Measurements from ENCODE around the gene SYNDIG1.

Gene SYNDIG1

GRCh38 chr20:24528583-24529368 is 59.3 kb downstream of the SYNDIG1 start:
- DNase-seq (ENCODE audit: low spot score), result no peak

DNA sequence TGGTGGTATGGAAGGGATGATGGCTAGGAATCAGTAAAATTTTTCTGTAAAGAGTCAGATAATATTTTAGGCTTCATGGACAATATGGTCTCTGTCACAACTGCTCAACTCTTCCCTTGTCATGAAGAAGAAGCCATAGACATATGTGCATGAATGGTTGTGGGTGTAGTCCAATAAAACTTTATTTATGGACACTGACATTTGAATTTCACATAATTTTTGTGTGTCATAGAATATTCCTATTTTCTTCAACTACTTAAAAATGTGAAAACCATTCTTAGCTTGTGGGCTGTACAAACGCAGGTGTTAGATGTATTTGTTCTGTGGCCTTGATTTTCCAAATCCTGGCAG is 59.9 kb downstream of the SYNDIG1 start:
- no peak for DNase-seq (ENCODE audit: low spot score)

DNA sequence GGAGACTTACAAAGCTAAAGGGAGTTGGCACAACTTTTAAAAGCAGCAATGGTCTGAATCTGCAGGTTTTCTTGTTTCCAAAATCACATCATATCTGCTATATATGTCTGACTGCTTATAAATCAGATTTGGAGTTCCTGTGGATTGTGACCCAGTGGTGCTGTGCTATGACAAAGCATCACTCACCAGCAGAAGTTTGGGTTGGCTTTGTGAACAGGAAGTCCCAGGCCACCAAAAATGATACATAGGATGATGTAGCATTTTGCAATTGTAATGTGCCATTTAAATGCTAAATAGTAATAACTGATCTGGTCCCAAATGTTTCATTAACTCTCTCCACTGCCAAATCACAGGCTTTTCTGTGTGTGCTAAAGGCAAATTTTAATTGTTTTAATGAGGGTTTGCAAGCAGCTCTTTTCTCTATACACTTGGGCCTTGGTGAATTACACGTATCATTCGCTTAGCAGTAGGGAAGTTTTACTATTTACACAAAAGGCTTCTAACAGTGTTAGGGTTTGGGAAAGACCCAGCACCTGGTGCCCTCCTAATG is 60.8 kb downstream of the SYNDIG1 start:
- no peak for DNase-seq (ENCODE audit: low spot score)

- no peak for DNase-seq (ENCODE audit: low spot score)
Observed at GRCh38 chr20:24531202-24531601, 61.8 kb downstream of the SYNDIG1 start.

DNA sequence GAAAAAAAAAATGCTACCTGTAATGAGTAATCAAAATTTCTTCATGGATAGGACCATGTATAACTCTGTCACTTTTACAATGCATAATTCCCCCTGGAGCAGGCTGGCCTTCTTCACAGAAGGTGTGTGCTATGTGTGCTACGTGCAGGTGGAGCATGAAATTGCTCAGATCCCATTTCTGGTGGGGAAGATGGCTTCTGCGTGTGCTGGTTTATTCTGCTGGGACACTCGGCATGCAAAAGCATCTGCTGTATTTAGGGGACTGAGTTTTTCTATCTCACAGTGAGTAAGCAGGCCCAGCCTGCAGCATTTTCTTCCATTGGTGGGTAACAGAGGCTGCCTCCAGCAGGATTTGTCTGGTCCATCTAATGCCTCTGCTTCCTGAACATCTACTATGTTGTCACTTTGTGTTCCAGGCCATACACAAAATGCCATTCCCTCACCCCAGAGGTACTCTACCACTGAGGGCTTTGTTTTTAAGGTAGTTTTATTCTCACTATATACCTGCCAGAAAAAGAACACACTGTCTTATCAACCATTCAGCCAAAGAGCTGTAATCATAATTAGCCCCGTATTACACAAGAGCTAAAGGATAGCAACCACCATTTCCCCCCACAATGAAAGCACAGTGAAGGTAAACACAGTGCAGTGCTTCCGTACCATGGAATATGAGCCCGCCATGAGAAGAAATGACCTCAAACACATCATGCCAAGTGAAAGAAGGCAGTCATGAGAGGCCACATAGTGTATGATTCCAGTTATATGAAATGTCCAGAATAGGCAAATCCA is 62.4 kb downstream of the SYNDIG1 start:
- no peak for DNase-seq (ENCODE audit: low spot score)

GRCh38 chr20:24533449-24533848 is 64.0 kb downstream of the SYNDIG1 start:
- DNase-seq (ENCODE audit: low spot score), result no peak

DNA sequence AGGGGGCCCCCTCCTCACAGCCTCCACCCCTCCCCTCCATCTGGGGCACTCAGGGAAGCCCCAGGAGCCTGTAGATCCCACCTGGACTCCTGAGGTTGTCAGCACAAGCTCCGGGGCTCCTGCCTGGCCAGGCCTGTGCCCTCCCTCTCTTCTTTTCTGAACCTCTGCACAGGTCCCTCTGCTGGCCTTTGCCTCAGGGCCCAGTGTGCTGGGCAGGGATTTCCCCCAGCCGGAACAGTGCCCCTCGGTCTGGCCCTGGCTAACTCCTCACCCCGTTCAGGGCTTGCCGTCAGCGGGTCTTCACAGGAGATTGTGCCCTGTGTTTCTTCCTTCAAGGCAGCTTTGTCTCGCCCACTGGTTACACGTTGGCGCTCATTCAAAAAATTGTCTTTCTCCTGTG is 64.9 kb downstream of the SYNDIG1 start:
- no peak for DNase-seq (ENCODE audit: low spot score)

DNA sequence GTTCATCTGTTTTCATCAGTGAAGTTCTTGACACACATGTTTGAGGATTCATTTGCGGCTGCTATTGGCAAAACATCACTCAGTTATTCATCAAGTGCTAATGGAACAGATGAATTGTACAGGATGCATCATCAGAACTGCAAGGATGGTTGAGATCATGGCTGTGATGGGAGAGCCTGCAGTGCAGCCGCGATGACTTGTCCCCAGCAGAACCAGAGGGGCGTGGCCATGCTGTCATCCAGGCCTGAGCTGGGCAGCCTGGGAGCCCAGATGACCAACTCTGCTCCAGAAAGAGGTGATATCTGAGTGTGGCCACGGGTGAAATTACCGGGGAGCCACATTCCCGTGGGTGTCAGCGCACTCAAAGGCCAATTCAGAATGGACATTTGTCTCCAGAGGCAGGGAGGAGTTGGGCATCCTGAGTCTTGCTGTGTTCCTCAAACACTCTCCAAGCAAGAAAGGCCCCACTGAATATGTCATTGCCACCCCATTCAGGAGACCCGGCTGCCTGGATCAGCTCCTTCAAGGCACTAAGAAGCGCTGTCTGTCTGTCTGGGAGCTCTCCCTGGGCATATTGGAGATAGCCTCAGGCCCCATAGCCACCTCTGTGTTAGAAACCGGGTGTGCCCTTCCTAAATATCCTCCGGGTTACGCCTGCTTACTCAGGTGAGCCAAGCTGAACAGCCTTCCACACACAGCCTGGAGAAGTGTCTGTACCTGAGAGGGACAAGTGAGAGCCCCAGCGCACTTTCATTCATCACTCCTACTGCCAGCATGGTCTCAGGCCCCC is 66.7 kb downstream of the SYNDIG1 start:
- DNase-seq (ENCODE audit: low spot score), result peak; percentile 85

GRCh38 chr20:24537210-24537609 is 67.8 kb downstream of the SYNDIG1 start:
- DNase-seq (ENCODE audit: low spot score), result no peak

DNA sequence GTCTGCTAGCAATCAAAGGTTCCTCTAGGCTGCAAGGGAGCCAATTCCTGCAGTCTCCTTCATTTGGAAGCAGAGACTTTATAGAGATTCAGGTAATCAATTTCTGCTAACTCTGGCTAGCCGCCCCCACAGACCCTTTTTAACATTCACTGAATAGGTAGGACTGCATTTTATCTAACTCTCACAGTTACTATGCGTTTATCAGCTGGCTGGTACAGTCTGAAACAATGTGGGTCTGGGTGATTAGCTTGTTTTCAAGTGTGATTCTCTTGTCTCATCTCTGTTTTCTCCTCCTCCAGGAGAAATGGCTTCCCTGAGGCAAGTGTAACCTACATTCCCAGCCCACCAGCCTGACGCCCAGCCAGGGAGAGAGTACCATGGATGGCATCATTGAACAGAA is 73.3 kb downstream of the SYNDIG1 start:
- no peak for DNase-seq (ENCODE audit: low spot score)

- DNase-seq (ENCODE audit: low spot score), result no peak
Observed at GRCh38 chr20:24543168-24543567, 73.7 kb downstream of the SYNDIG1 start.

DNA sequence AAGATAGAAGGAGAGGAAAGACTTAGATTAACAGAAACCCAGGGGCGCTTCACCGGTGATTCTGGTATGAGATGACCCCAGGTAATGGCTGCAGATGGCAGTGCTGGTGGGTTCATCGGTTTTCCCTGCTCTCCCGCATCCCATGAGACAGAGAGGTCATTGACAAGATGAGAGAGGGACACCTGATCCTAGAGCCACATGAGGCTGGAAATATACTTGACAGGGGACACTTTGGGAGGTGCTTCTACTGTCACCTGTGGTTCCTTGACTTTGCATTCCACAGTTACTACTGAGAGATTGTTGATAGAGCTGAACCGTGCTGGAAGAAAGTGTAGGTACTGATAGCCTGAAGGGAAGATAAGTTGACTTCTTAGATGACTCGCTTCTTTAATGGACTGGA is 74.3 kb downstream of the SYNDIG1 start:
- DNase-seq (ENCODE audit: low spot score), result no peak

DNA sequence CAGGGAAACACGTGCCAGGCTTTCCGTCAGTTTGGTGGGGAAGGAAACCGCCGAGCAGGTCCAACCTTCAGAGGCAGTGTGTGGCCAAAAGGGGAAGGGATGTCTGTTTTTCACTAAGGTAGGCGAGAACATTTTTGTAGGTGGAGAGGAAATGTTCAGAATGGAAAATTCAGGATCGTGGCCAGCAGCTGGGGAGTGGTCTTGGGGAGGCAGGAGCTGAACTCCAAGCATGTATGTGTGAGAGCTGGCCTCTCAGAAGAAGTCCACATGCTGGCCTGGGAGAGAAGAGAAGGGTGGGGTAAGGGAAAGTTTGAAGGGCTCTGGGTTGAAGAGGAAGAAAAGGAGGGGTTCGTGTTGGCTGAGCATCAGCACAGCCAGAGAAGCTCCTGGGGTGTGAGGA is 74.9 kb downstream of the SYNDIG1 start:
- DNase-seq (ENCODE audit: low spot score), result no peak

DNA sequence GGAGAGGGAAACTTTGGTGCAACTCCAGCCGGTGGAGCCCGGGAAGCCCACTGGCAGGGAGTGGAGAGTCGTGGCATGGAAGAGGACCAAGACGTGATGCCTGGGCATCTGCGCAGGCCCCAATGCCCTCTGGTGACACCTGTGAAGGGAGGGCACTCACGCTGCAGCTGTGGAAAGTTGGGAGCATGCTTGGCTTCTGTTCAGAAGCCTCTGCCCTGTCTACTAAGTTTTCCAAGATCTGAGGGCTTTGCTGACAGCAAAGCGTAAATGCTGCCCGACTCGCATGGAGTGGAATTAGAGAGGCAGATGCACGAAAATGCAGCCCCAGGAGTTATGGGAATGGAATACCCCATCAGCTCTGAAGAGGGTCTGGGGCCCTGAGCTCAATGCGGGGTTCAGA is 75.7 kb downstream of the SYNDIG1 start:
- DNase-seq (ENCODE audit: low spot score), result no peak

DNA sequence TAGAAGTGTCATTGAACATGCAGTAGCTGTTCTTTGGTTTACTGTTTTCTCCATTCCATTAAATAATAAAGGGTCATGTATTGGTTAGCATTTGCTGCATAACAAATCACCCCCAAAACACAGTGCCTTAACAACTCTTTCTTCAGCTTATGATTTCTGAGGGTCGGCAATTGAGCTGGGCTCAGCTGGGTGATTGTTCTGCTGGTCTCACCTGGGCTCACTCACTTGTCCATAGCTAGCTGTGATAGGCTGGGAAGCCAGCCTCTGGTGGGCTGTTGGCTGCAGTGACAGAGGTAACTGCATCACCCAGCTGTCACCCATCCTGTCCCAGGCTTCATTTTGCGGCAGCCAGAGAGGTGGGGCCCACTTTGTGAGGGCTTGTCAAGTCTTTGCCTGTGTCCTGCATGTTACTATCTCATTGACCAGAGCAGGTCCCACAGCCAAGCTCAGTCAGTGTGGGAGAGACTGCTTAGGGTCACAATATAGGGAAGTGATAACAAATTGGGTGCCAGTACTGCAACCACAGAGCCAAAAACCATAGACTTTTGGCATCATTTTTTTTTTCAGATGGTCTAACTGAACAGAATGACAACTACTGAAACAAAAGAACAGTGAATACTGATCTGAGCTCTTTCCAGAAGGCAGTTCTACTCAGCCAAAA is 76.9 kb downstream of the SYNDIG1 start:
- no peak for DNase-seq (ENCODE audit: low spot score)

DNA sequence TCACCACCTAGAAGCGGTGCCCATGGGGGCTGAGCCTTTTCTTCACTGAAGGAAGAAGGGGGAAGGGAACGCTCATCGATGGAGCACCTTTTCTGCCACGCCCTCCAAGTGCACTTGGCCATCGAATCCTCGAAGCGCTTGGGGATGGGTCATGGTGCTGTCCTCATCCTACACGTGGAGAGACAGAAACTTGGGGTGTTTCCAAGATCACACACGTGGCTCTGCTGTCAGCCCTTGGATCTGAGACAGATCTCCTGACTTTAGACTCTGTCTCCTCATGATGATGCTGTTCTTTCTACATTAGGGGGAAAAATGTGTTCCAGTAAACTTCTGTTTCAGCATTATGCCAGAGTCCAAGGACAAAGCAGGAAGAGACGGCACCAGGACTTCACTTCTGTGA is 78.5 kb downstream of the SYNDIG1 start:
- DNase-seq (ENCODE audit: low spot score), result no peak

GRCh38 chr20:24559114-24559732 is 89.8 kb downstream of the SYNDIG1 start:
- DNase-seq (ENCODE audit: low spot score), result no peak

DNA sequence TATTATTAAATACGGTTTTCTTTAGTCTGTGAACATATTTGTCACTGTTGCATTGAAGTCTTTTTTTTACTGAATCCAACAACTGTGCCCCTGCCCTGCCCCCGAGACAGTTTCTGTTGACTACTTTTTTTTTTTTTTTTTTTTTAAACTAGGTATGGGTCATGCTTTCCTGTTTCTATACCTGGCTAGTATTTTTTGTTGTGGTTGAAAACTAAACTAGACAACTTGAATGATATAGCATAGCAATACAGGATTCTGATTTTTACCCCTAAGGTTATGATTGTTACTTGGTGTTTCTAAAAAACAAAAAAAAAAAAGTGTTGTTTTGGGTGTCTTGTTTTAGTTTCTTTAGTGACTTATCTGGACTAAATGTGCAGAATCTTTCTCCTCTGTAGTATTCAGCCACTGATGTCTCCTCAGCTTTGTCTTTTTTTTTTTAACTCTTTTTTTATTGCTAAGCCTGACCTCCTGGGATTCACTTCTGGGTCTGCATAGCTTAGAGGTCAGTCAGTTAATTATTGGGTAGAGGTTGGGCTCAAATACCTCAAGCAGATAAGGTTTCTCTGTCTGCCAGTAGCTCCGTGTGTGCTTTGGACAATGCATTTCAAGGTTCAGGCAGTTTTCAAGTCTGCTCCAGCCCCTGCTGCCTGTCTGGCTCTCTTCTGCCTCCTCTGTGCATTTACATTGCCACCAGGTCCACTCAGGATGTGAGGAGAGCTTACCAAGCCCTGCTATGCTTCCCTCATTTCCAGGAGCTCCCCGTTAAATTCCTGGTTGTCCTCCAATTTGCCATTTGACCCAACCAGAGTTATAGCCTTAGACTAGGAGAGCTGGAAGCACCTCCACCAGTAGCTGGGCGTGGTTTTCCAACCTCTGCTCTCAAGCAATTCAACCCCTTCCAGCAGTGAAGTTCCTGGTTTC is 91.4 kb downstream of the SYNDIG1 start:
- no peak for DNase-seq (ENCODE audit: low spot score)

DNA sequence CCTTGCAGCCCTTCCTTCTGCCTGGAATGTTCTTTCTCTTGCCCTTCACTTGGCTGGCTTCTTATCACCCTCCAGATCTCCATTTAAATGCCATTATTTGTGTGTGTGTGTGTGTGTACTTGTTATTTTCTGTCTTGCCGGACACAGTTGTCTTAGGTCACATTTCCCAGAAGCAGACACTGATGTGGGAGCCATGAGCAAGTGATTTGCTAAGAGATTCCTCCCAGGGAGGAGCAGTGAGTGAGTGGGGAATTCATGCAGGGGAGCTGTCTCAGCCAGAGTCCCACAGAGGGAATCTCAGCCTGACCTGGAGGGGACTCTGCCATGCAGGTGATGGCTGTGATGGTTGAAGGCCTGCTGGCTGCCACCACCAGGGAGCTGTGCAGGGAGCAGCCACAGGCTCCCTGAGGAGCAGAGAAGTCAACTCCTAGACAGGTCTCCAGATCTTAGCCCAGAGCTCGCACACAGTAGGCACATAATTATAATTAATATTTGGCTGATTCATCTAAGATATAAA is 96.5 kb downstream of the SYNDIG1 start:
- no peak for DNase-seq (ENCODE audit: low spot score)

DNA sequence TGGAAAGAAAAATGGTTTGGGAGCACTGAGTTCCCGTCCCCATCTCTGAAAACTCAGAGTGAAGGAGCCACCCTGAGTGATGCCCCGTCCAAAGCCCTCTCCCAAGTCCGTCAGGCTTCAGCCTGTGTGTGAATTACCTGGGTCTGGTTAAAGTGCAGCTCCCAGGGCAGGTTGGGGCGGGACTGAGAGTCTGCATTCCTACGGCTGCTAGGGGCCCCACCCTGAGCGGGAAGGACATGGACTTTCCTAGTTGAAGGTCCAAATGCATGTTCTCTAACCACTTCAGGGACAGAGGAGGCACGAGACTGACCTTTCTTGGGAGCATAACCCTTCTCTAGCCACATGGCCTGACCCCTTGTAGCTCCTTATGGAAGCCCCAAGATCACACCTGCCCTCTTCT is 97.2 kb downstream of the SYNDIG1 start:
- DNase-seq (ENCODE audit: low spot score), result no peak
